Body of pancreas (tissue), 4 donors: ENCODE data around the gene DRAP1. TPM values are rescaled to one million over a fixed set of nuclear protein-coding genes. Genes with fewer than 3 reads are reported as not detected.

Experiments used
- ATAC-seq: fragments of 150-250 bp; one replicate; pipeline ENCODE4 v1.9.1; 2016
- DNase-seq, 4 donors: peaks; one replicate each; pipeline ENCODE4 v3.0.0-alpha.2; 2019
- H3K27ac ChIP-seq, 4 donors: fragments of 200-600 bp; sonication (generic); 1 replicate in 3 of 4; 2 replicates in 1 of 4; pipeline versions ENCODE4 v1.5.1 to v1.6.1; 2016 to 2019; ENCODE audit warnings: mild to moderate bottlenecking in 1 of 4, mixed read lengths in 1 of 4, moderate library complexity in 1 of 4
- H3K27me3 ChIP-seq, 2 donors: fragments of 200-600 bp; sonication (generic); one replicate each; pipeline ENCODE4 v1.6.0; 2016; ENCODE audit warnings: mild to moderate bottlenecking in 1 of 2
- H3K36me3 ChIP-seq, 2 donors: fragments of 200-600 bp; sonication (generic); replicated peaks in 1 of 2; 2 replicates each; pipeline ENCODE4 v1.5.1; 2016; ENCODE audit warnings: low read depth in 2 of 2; ENCODE audit not compliant: insufficient read depth in 1 of 2
- H3K4me1 ChIP-seq: fragments of 200-600 bp; sonication (generic); one replicate; pipeline ENCODE4 v1.6.0; 2016
- H3K4me3 ChIP-seq, 2 donors: fragments of 200-600 bp; sonication (generic); 1 replicate in 1 of 2; 2 replicates in 1 of 2; pipeline ENCODE4 v1.5.1; 2016 to 2019
- H3K9me3 ChIP-seq, 3 donors: fragments of 200-600 bp; sonication (generic); 1 replicate in 2 of 3; 2 replicates in 1 of 3; pipeline ENCODE4 v1.5.1; 2016
- POLR2A ChIP-seq, 3 donors: fragments of 450-650 bp; IDR thresholded peaks; one replicate each; pipeline ENCODE4 v1.6.1; 2016; ENCODE audit warnings: antibody characterized with exemption in 3 of 3, mild to moderate bottlenecking in 2 of 3
- WGBS, 2 donors: methylation state at CpG; one replicate each; pipeline ENCODE4 v1.1.5; 2017; 5-methylcytosine and 5-hydroxymethylcytosine counted together
- intact Hi-C: fragments of 100-400 bp; cut with DNase I; formaldehyde crosslinking; loops from one replicate; pipeline ENCODE4 v1.15.1; 2023
- total RNA-seq, 2 donors: library from RNA; depleted of rRNA; stranded (reverse); fragments of >200 nt; gene quantifications; one replicate each; pipeline ENCODE4 v1.1.0, GENCODE V29; 2016
- TF ChIP-seq, protein P1 (sequence below), 7 experiments: fragments of 450-650 bp in 4 of 7; fragments of 200-600 bp in 3 of 7; sonication (generic) in 3 of 7; IDR thresholded peaks; one replicate each; pipeline ENCODE4 v1.5.1; 2016 to 2019; ENCODE audit warnings: antibody characterized with exemption in 7 of 7

Gene DRAP1
- total RNA-seq, 2 donors from 2014 or later: 29.6 to 91.6 TPM

DNA sequence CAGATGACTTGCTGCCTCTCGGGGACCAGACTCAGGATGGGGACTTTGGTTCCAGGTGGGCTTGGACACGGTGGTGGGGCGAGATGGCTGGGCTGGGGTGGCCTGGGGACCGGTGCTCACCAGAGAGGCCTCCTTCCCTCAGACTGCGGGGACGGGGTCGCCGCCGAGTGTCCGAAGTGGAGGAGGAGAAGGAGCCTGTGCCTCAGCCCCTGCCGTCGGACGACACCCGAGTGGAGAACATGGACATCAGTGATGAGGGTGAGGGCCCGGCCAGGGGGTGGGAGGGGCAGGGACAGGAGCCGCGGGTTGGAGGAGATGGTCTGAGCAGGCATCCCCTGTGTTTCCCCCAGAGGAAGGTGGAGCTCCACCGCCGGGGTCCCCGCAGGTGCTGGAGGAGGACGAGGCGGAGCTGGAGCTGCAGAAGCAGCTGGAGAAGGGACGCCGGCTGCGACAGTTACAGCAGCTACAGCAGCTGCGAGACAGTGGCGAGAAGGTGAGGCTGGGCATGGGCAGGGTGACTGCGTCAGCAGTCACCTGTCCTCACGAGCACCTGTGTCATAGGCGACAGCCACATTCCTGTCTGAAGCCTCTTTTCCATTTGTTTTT lies 48.2 kb downstream of the DRAP1 start:
- peaks cover 11 to 39% of the 10 kb centered on the region in 2 donors for H3K36me3 ChIP-seq
- DNase-seq: no peak
- H3K4me3 ChIP-seq: no peak overlapping the region
- H3K9me3 ChIP-seq: no peaks in the 10 kb centered on the region
- intact Hi-C loops: no loop called here
- no peak overlapping the region for H3K27ac ChIP-seq
- H3K27me3 ChIP-seq: no peaks in the 10 kb centered on the region
- ATAC-seq: no peak
- TF ChIP-seq POLR2A (IDR thresholded peaks at IDR 0.05): no peak
- TF ChIP-seq, protein P1, sequence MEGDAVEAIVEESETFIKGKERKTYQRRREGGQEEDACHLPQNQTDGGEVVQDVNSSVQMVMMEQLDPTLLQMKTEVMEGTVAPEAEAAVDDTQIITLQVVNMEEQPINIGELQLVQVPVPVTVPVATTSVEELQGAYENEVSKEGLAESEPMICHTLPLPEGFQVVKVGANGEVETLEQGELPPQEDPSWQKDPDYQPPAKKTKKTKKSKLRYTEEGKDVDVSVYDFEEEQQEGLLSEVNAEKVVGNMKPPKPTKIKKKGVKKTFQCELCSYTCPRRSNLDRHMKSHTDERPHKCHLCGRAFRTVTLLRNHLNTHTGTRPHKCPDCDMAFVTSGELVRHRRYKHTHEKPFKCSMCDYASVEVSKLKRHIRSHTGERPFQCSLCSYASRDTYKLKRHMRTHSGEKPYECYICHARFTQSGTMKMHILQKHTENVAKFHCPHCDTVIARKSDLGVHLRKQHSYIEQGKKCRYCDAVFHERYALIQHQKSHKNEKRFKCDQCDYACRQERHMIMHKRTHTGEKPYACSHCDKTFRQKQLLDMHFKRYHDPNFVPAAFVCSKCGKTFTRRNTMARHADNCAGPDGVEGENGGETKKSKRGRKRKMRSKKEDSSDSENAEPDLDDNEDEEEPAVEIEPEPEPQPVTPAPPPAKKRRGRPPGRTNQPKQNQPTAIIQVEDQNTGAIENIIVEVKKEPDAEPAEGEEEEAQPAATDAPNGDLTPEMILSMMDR (IDR thresholded peaks at IDR 0.05): no peak
- peaks cover 16% of the 10 kb centered on the region for H3K4me1 ChIP-seq
- 87 to 95% methylated on average over 20 to 30 of the region's 30 CpGs for WGBS, 2 donors

DNA sequence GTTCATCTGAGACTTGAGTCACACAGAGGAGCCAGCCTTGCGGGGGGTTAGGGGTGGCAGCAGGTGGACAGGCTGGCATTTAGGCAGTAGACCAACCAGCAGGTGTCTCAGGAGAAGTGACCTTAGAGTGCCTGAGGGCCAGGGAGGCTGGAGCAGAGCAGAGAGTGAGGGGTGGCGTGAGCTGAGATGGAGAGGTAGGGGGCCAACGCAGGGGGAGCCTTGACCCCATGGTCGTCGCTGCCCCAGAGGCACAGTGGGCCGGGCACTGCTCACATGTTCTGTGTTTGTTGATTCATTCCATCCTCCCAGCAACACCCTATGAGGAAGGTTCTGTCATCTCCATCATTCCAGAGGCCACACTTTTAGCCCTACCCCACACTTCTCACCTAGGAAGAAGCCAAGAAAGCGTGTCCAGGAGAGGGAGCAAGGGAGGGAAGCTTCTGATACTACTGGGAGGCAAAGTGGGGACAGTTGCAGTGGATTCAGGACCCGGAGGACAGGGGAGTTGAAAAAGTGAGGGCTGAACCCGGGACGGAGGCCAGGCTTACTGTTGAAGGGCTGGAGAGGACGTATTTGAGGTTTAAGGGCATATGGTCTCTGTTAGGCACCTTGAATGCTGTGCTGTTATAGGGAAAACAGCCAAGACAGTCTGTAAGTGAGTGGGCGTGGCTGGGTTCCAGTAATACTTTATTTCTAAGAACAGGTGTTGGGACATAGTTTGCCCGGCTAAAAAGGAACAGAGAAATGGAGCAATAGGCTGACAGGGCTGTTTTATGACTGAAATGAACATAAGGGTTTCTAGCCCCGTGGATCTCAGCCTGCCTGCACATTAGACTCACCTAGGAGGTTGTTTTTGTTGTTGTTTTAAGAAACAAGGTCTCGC lies 49.6 kb downstream of the DRAP1 start:
- intact Hi-C loops: no loop called here
- WGBS, 2 donors: 81 to 86% methylated on average over 15 of the region's 15 CpGs

More for the DNA sequence above, 49.6 kb downstream of the DRAP1 start:
- no peaks in the 10 kb centered on the region for H3K9me3 ChIP-seq
- no peak for DNase-seq
- peaks cover 2% of the 10 kb centered on the region for H3K4me1 ChIP-seq
- peaks cover 11 to 39% of the 10 kb centered on the region in 2 donors for H3K36me3 ChIP-seq
- TF ChIP-seq POLR2A (IDR thresholded peaks at IDR 0.05): no peak
- TF ChIP-seq, protein P1 (IDR thresholded peaks at IDR 0.05): no peak
- ATAC-seq: no peak
- H3K4me3 ChIP-seq: no peak overlapping the region
- H3K27me3 ChIP-seq: no peaks in the 10 kb centered on the region
- H3K27ac ChIP-seq: no peak overlapping the region

Other genes with a start within 250 kb of the DRAP1 start
- 10 to 100 TPM; 38.9 to 45.5 TPM for gene KAT5, start 207.2 kb upstream of the DRAP1 start, total RNA-seq
- 100 to 1,000 TPM in 1 of 2 donors, 10 to 100 TPM in 1; 45.4 to 112 TPM for gene RNASEH2C, start 198.6 kb upstream of the DRAP1 start, total RNA-seq
- gene AP5B1, start 138.4 kb upstream of the DRAP1 start, total RNA-seq: 10 to 100 TPM; 18.2 to 33.9 TPM
- gene OVOL1, start 132.4 kb upstream of the DRAP1 start, total RNA-seq: 1 to 10 TPM in 1 of 2 donors, under 1 TPM in 1; 0.78 to 1.3 TPM
- gene SNX32, start 85.5 kb upstream of the DRAP1 start, total RNA-seq: under 1 TPM in 1 of 2 donors, not detected in 1; 0.26 TPM
- 100 to 1,000 TPM; 190 to 412 TPM for gene CFL1, start 61.2 kb upstream of the DRAP1 start, total RNA-seq
- gene MUS81, start 59.0 kb upstream of the DRAP1 start, total RNA-seq: 10 to 100 TPM; 38.2 to 40.5 TPM
- gene EFEMP2, start 46.6 kb upstream of the DRAP1 start, total RNA-seq: 10 to 100 TPM; 16.2 to 25.4 TPM
- under 1 TPM; 0.33 to 0.78 TPM for gene CTSW, start 39.6 kb upstream of the DRAP1 start, total RNA-seq
- 10 to 100 TPM; 40.2 to 49.5 TPM for gene FIBP, start 31.0 kb upstream of the DRAP1 start, total RNA-seq
- gene CCDC85B, start 28.8 kb upstream of the DRAP1 start, total RNA-seq: 10 to 100 TPM; 49.8 to 54.5 TPM
- 10 to 100 TPM in 1 of 2 donors, under 1 TPM in 1; 0.52 to 17.8 TPM for gene FOSL1, start 19.0 kb upstream of the DRAP1 start, total RNA-seq
- 10 to 100 TPM; 10.4 to 17.8 TPM for gene C11orf68, start 364 bp upstream of the DRAP1 start, total RNA-seq
- not detected for gene TSGA10IP, start 26.1 kb downstream of the DRAP1 start, total RNA-seq
- gene SART1, start 42.3 kb downstream of the DRAP1 start, total RNA-seq: 10 to 100 TPM; 27.5 to 60.6 TPM
- gene EIF1AD, start 82.7 kb downstream of the DRAP1 start, total RNA-seq: 10 to 100 TPM in 1 of 2 donors, 1 to 10 TPM in 1; 7.8 to 28.0 TPM
- 10 to 100 TPM; 44.4 to 62.3 TPM for gene BANF1, start 83.1 kb downstream of the DRAP1 start, total RNA-seq
- not detected for gene CST6, start 92.6 kb downstream of the DRAP1 start, total RNA-seq
- gene CATSPER1, start 107.1 kb downstream of the DRAP1 start, total RNA-seq: not detected
- 1 to 10 TPM in 1 of 2 donors, under 1 TPM in 1; 0.66 to 2.6 TPM for gene GAL3ST3, start 129.7 kb downstream of the DRAP1 start, total RNA-seq
- 100 to 1,000 TPM; 112 to 255 TPM for gene SF3B2, start 132.9 kb downstream of the DRAP1 start, total RNA-seq
- 10 to 100 TPM; 17.5 to 19.7 TPM for gene PACS1, start 150.8 kb downstream of the DRAP1 start, total RNA-seq